Lower leg skin (tissue), 4 donors: ENCODE data around the gene ZNF524. TPM values are rescaled to one million over a fixed set of nuclear protein-coding genes. Genes with fewer than 3 reads are reported as not detected.
A peak's percentile ranks its signal among the peaks of the same experiment; 100 is the strongest.

Source experiments
- DNase-seq, 2 donors: peaks; one replicate each; pipeline ENCODE4 v3.0.0-alpha.2; 2019; ENCODE audit warnings: low spot score in 2 of 2
- H3K4me3 ChIP-seq: fragments of 200-600 bp; sonication (generic); 2 replicates; pipeline ENCODE4 v1.5.1; 2017; ENCODE audit warnings: mild to moderate bottlenecking, low read depth; ENCODE audit not compliant: poor library complexity, severe bottlenecking
- CTCF ChIP-seq, 3 donors: fragments of 450-650 bp; IDR thresholded peaks; one replicate each; pipeline ENCODE4 v1.5.1; 2016; ENCODE audit warnings: antibody characterized with exemption in 3 of 3, mild to moderate bottlenecking in 3 of 3, moderate library complexity in 2 of 3
- POLR2A ChIP-seq, 2 donors: fragments of 450-650 bp; IDR thresholded peaks; one replicate each; pipeline ENCODE4 v1.6.1; 2016 to 2017; ENCODE audit warnings: antibody characterized with exemption in 2 of 2, mild to moderate bottlenecking in 1 of 2, moderate library complexity in 1 of 2
- WGBS, 2 donors: methylation state at CpG; one replicate each; pipeline ENCODE4 v1.1.5; 2018; 5-methylcytosine and 5-hydroxymethylcytosine counted together
- intact Hi-C: fragments of 100-400 bp; cut with DNase I; formaldehyde crosslinking; loops from one replicate; pipeline ENCODE4 v1.15.0; 2023; ENCODE audit warnings: low total_unique reads
- total RNA-seq, 4 donors: library from RNA; depleted of rRNA; stranded (reverse); fragments of >200 nt; gene quantifications; one replicate each; pipeline ENCODE4 v1.1.0, GENCODE V29; 2016

Gene ZNF524
- total RNA-seq, 4 donors from 2014 or later, result 58.4 to 88.3 (median 78.3) TPM

GRCh38 chr19:55637534-55637933 lies 37.4 kb downstream of the ZNF524 start:
- 70 to 85% methylated on average over 9 to 11 of the region's 11 CpGs for WGBS, 2 donors
- no peak for TF ChIP-seq POLR2A (IDR thresholded peaks at IDR 0.05)
- no peak for TF ChIP-seq CTCF (IDR thresholded peaks at IDR 0.05)
- DNase-seq, result no peak
- intact Hi-C loops, result no loop called here
- no peak overlapping the region for H3K4me3 ChIP-seq

GRCh38 chr19:55638864-55639359 lies 38.8 kb downstream of the ZNF524 start:
- H3K4me3 ChIP-seq, result no peak overlapping the region
- 80 to 84% methylated on average over 6 of the region's 6 CpGs for WGBS, 2 donors
- TF ChIP-seq CTCF (IDR thresholded peaks at IDR 0.05) (no peak), POLR2A (IDR thresholded peaks at IDR 0.05) (no peak)
- peak in 1 of 2 donors; percentile 88 for DNase-seq
- intact Hi-C loops, result no loop called here

GRCh38 chr19:55640043-55640576 lies 40.0 kb downstream of the ZNF524 start:
- H3K4me3 ChIP-seq, result peak overlapping the region; percentile 48
- no peak for DNase-seq
- WGBS, 2 donors, result 5 to 14% methylated on average over 17 to 27 of the region's 38 CpGs
- no peak for TF ChIP-seq POLR2A (IDR thresholded peaks at IDR 0.05)
- TF ChIP-seq CTCF (IDR thresholded peaks at IDR 0.05), result no peak
- intact Hi-C loops, result loop anchor here (5.0 kb wide), 1 partner anchor 233 kb away; the partner anchor contains the start of gene UBE2S

- 0 to 1% methylated on average over 36 to 41 of the region's 89 CpGs for WGBS, 2 donors
- TF ChIP-seq CTCF (IDR thresholded peaks at IDR 0.05), result no peak
- TF ChIP-seq POLR2A (IDR thresholded peaks at IDR 0.05), result no peak
- peak in 1 of 2 donors; percentile 93 for DNase-seq
- intact Hi-C loops, result loop anchor here (5.0 kb wide), 1 partner anchor 234 kb away; the partner anchor contains the start of gene UBE2S
- peak within 1 kb of the TSS; percentile 48 for H3K4me3 ChIP-seq
Observed at GRCh38 chr19:55640577-55641425, 40.7 kb downstream of the ZNF524 start, which contains the start of gene ZNF580. Gene ZNF580 (plus strand): TSS chr19:55641002. CDS start chr19:55642509, 1,507 bp downstream.

- peak overlapping the region; percentile 48 for H3K4me3 ChIP-seq
- DNase-seq, result no peak
- intact Hi-C loops, result loop anchor here (5.0 kb wide), 1 partner anchor 234 kb away; the partner anchor contains the start of gene UBE2S
- 1% methylated on average over 25 of the region's 25 CpGs for WGBS, 2 donors
- no peak for TF ChIP-seq POLR2A (IDR thresholded peaks at IDR 0.05)
Observed at GRCh38 chr19:55641426-55642152, 41.5 kb downstream of the ZNF524 start.
